T-helper 2 cell treated with Interferon-gamma antibody and Interleukin-4, amounts not matched to agents 100 ng/mL and 5 ng/mL, for 36 hours (primary cell): Measurements from ENCODE around the gene PRRC2A. TPM values are rescaled to one million over a fixed set of nuclear protein-coding genes. Genes with fewer than 3 reads are reported as not detected.

Experiments
- total RNA-seq: library from RNA; stranded (reverse); gene quantifications from 2 replicates; pipeline ENCODE4 v1.2.3, GENCODE V29; 2022

The PRRC2A gene
- total RNA-seq, 1 donor from 2014 or later = 240 TPM

Other genes starting within 250 kb of the PRRC2A start
- 9.3 and 11.8 TPM in 2 replicates for gene MICA, start 217.1 kb upstream of the PRRC2A start, total RNA-seq
- gene MICB, start 122.6 kb upstream of the PRRC2A start, total RNA-seq = 51.2 and 54.9 TPM in 2 replicates
- not detected in 2 replicates for gene MCCD1, start 91.8 kb upstream of the PRRC2A start, total RNA-seq
- 431 and 439 TPM in 2 replicates for gene DDX39B, start 78.7 kb upstream of the PRRC2A start, total RNA-seq
- 1.3 and 1.7 TPM in 2 replicates for gene ATP6V1G2, start 74.1 kb upstream of the PRRC2A start, total RNA-seq
- 14.3 and 16.3 TPM in 2 replicates for gene NFKBIL1, start 73.1 kb upstream of the PRRC2A start, total RNA-seq
- gene LTA, start 48.4 kb upstream of the PRRC2A start, total RNA-seq = 29.4 and 30.0 TPM in 2 replicates
- 45.3 and 45.8 TPM in 2 replicates for gene TNF, start 45.1 kb upstream of the PRRC2A start, total RNA-seq
- gene LTB, start 38.3 kb upstream of the PRRC2A start, total RNA-seq = 767 and 782 TPM in 2 replicates
- gene LST1, start 34.4 kb upstream of the PRRC2A start, total RNA-seq = 29.8 and 33.1 TPM in 2 replicates
- gene NCR3, start 27.7 kb upstream of the PRRC2A start, total RNA-seq = 72.4 and 75.5 TPM in 2 replicates
- gene AIF1, start 5.5 kb upstream of the PRRC2A start, total RNA-seq = 67.9 and 70.2 TPM in 2 replicates
- 266 and 270 TPM in 2 replicates for gene BAG6, start 31.9 kb downstream of the PRRC2A start, total RNA-seq
- 3.0 TPM in 2 replicates for gene APOM, start 35.2 kb downstream of the PRRC2A start, total RNA-seq
- gene C6orf47, start 40.1 kb downstream of the PRRC2A start, total RNA-seq = 20.8 and 21.6 TPM in 2 replicates
- gene GPANK1, start 44.3 kb downstream of the PRRC2A start, total RNA-seq = 29.2 and 31.4 TPM in 2 replicates
- 220 and 229 TPM in 2 replicates for gene CSNK2B, start 45.4 kb downstream of the PRRC2A start, total RNA-seq
- 27.9 and 32.1 TPM in 2 replicates for gene LY6G5B, start 49.3 kb downstream of the PRRC2A start, total RNA-seq
- gene LY6G5C, start 60.4 kb downstream of the PRRC2A start, total RNA-seq = 4.2 and 5.4 TPM in 2 replicates
- gene ABHD16A, start 82.6 kb downstream of the PRRC2A start, total RNA-seq = 53.8 and 54.9 TPM in 2 replicates
- gene LY6G6F, start 86.2 kb downstream of the PRRC2A start, total RNA-seq = 0.34 TPM in 1 of 2 replicates, not detected in the other
- gene LY6G6D, start 94.6 kb downstream of the PRRC2A start, total RNA-seq = not detected in 2 replicates
- gene LY6G6C, start 101.0 kb downstream of the PRRC2A start, total RNA-seq = 0.25 TPM in 1 of 2 replicates, not detected in the other
- gene MPIG6B, start 102.7 kb downstream of the PRRC2A start, total RNA-seq = not detected in 2 replicates
- gene DDAH2, start 108.6 kb downstream of the PRRC2A start, total RNA-seq = 12.2 and 15.5 TPM in 2 replicates
- gene CLIC1, start 115.8 kb downstream of the PRRC2A start, total RNA-seq = 590 and 596 TPM in 2 replicates
- gene MSH5, start 119.3 kb downstream of the PRRC2A start, total RNA-seq = 75.2 and 76.5 TPM in 2 replicates
- 16.6 and 20.2 TPM in 2 replicates for gene SAPCD1, start 141.9 kb downstream of the PRRC2A start, total RNA-seq
- gene VWA7, start 156.6 kb downstream of the PRRC2A start, total RNA-seq = 4.6 and 4.9 TPM in 2 replicates
- gene VARS1, start 175.0 kb downstream of the PRRC2A start, total RNA-seq = 124 TPM in 2 replicates
- 101 and 104 TPM in 2 replicates for gene LSM2, start 186.3 kb downstream of the PRRC2A start, total RNA-seq
- gene HSPA1L, start 194.6 kb downstream of the PRRC2A start, total RNA-seq = 2.6 and 2.8 TPM in 2 replicates
- 117 and 120 TPM in 2 replicates for gene HSPA1A, start 194.8 kb downstream of the PRRC2A start, total RNA-seq
- gene HSPA1B, start 207.0 kb downstream of the PRRC2A start, total RNA-seq = 83.9 and 85.5 TPM in 2 replicates
- 14.6 and 15.4 TPM in 2 replicates for gene NEU1, start 242.1 kb downstream of the PRRC2A start, total RNA-seq